OCI-LY3 (cell line): ENCODE measurements around the gene OR8G5.

Source experiments
- EZH2phosphoT487 ChIP-seq: fragments of 200-600 bp; shearing (Covaris generic); IDR thresholded peaks from 2 replicates; pipeline ENCODE4 v1.6.1; 2018; ENCODE audit warnings: antibody characterized with exemption, mixed run types, low read depth
- TF ChIP-seq, protein P1 (sequence below): fragments of 200-600, 300-600 bp; sonication (generic); IDR thresholded peaks from 2 replicates; pipeline ENCODE4 v1.5.1; 2014; ENCODE audit warnings: antibody characterized with exemption, low read length, low read depth

DNA sequence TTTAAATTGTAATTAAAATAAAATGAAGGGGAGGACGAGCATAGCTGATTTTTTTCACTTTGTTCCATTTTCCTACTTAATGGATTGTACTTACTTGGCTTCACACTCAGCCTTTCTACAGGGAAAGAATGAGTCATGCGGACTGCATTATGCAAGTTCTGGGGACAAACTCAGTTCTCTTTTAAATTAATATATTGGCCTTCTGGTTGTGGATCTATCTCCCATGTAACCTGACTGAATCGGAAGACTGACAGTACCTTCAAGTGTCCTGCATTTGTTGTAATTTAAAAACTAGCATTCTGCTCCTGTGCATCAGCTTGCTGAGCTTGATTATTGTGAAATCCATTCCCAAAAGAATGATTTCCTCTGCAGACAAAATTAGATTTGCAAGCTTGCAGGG lies 45.4 kb downstream of the OR8G5 start:
- TF ChIP-seq, protein P1, sequence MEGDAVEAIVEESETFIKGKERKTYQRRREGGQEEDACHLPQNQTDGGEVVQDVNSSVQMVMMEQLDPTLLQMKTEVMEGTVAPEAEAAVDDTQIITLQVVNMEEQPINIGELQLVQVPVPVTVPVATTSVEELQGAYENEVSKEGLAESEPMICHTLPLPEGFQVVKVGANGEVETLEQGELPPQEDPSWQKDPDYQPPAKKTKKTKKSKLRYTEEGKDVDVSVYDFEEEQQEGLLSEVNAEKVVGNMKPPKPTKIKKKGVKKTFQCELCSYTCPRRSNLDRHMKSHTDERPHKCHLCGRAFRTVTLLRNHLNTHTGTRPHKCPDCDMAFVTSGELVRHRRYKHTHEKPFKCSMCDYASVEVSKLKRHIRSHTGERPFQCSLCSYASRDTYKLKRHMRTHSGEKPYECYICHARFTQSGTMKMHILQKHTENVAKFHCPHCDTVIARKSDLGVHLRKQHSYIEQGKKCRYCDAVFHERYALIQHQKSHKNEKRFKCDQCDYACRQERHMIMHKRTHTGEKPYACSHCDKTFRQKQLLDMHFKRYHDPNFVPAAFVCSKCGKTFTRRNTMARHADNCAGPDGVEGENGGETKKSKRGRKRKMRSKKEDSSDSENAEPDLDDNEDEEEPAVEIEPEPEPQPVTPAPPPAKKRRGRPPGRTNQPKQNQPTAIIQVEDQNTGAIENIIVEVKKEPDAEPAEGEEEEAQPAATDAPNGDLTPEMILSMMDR, result no peak
- TF ChIP-seq EZH2phosphoT487, result no peak
